T-helper 9 cell (primary cell): ENCODE data around the gene ISX.

ENCODE experiments used
- DNase-seq: peaks from one replicate; pipeline ENCODE4 v3.0.0-alpha.2; 2020

The ISX gene

GRCh38 chr22:35114131-35114980, 48.4 kb downstream of the ISX start:
- DNase-seq = no peak

GRCh38 chr22:35115515-35115914, 49.6 kb downstream of the ISX start:
- DNase-seq = no peak

GRCh38 chr22:35116269-35116668, 50.3 kb downstream of the ISX start:
- no peak for DNase-seq

- DNase-seq = no peak
Measured at GRCh38 chr22:35116817-35117216, 50.9 kb downstream of the ISX start.

GRCh38 chr22:35119494-35119893, 53.5 kb downstream of the ISX start:
- no peak for DNase-seq

GRCh38 chr22:35124691-35125219, 58.8 kb downstream of the ISX start:
- DNase-seq = no peak

GRCh38 chr22:35126993-35127392, 61.0 kb downstream of the ISX start:
- DNase-seq = no peak

GRCh38 chr22:35128637-35129036, 62.7 kb downstream of the ISX start:
- no peak for DNase-seq

GRCh38 chr22:35131525-35132000, 65.6 kb downstream of the ISX start:
- no peak for DNase-seq

- no peak for DNase-seq
Measured at GRCh38 chr22:35132568-35132967, 66.6 kb downstream of the ISX start.

- no peak for DNase-seq
Measured at GRCh38 chr22:35133702-35134380, 67.9 kb downstream of the ISX start.

- DNase-seq = no peak
Measured at GRCh38 chr22:35134637-35135036, 68.7 kb downstream of the ISX start.

- no peak for DNase-seq
Measured at GRCh38 chr22:35135165-35135564, 69.2 kb downstream of the ISX start.
